Neural progenitor cell (in vitro differentiated cells): Measurements from ENCODE around the gene OR1J2. TPM values are rescaled to one million over a fixed set of nuclear protein-coding genes. Genes with fewer than 3 reads are reported as not detected.

ENCODE experiments used
- DNase-seq: peaks from one replicate; pipeline ENCODE4 v3.0.0-alpha.2; 2016; ENCODE audit warnings: low spot score
- H2AFZ ChIP-seq: fragments of 200-600 bp; sonication (generic); replicated peaks from 2 replicates; pipeline ENCODE4 v1.6.1; 2016; ENCODE audit warnings: antibody characterized with exemption
- H3F3A ChIP-seq: fragments of 200-600 bp; sonication (generic); 2 replicates; pipeline ENCODE4 v1.6.1; 2016; ENCODE audit warnings: antibody characterized with exemption, low read depth
- H3K27ac ChIP-seq: fragments of 200-600 bp; sonication (generic); 2 replicates; pipeline ENCODE4 v1.5.1; 2016; ENCODE audit warnings: mild to moderate bottlenecking
- H3K27me3 ChIP-seq: fragments of 200-600 bp; sonication (generic); 2 replicates; pipeline ENCODE4 v1.6.1; 2016; ENCODE audit warnings: mild to moderate bottlenecking, moderate library complexity
- H3K36me3 ChIP-seq: fragments of 200-600 bp; sonication (generic); 2 replicates; pipeline ENCODE4 v1.5.1; 2016
- H3K4me1 ChIP-seq: fragments of 200-600 bp; sonication (generic); 2 replicates; pipeline ENCODE4 v1.6.1; 2016; ENCODE audit warnings: mixed run types
- H3K4me2 ChIP-seq: fragments of 200-600 bp; sonication (generic); 2 replicates; pipeline ENCODE4 v1.6.1; 2016
- H3K4me3 ChIP-seq: fragments of 200-600 bp; sonication (generic); 2 replicates; pipeline ENCODE4 v1.5.1; 2016
- H3K79me2 ChIP-seq: fragments of 200-600 bp; sonication (generic); 2 replicates; pipeline ENCODE4 v1.6.1; 2016; ENCODE audit warnings: low read depth
- H3K9ac ChIP-seq: fragments of 200-600 bp; sonication (generic); 2 replicates; pipeline ENCODE4 v1.6.1; 2016
- H3K9me3 ChIP-seq: fragments of 200-600 bp; sonication (generic); 2 replicates; pipeline ENCODE4 v1.5.1; 2016; ENCODE audit warnings: low read depth
- H4K20me1 ChIP-seq: fragments of 200-600 bp; sonication (generic); 2 replicates; pipeline ENCODE4 v1.6.1; 2016; ENCODE audit warnings: low read depth
- H3K27ac Mint-ChIP-seq: 3 replicates; pipeline ENCODE4 v1.8.0; 2021; ENCODE audit warnings: mixed read lengths
- H3K27me3 Mint-ChIP-seq: 2 replicates; pipeline ENCODE4 v1.8.0; 2022; ENCODE audit warnings: low read depth, mild to moderate bottlenecking, inconsistent platforms, moderate library complexity, mixed read lengths; ENCODE audit not compliant: insufficient read depth
- H3K36me3 Mint-ChIP-seq: 3 replicates; pipeline ENCODE4 v1.8.0; 2021; ENCODE audit warnings: mixed read lengths
- H3K4me1 Mint-ChIP-seq: 3 replicates; pipeline ENCODE4 v1.8.0; 2021; ENCODE audit warnings: mixed read lengths
- H3K4me3 Mint-ChIP-seq: 3 replicates; pipeline ENCODE4 v1.8.0; 2021; ENCODE audit warnings: mild to moderate bottlenecking, moderate library complexity, mixed read lengths
- H3K9me3 Mint-ChIP-seq: 3 replicates; pipeline ENCODE4 v1.8.0; 2020; ENCODE audit warnings: mixed read lengths
- CTCF ChIP-seq: fragments of 200-600 bp; sonication (generic); IDR thresholded peaks from 2 replicates; pipeline ENCODE4 v1.5.1; 2017; ENCODE audit warnings: antibody characterized with exemption, mild to moderate bottlenecking
- EZH2 ChIP-seq: fragments of 200-600 bp; sonication (generic); IDR thresholded peaks from 2 replicates; pipeline ENCODE4 v1.6.1; 2017; ENCODE audit warnings: antibody characterized with exemption, mild to moderate bottlenecking, moderate library complexity
- EZH2phosphoT487 ChIP-seq: fragments of 200-600 bp; sonication (generic); IDR thresholded peaks from 2 replicates; pipeline ENCODE4 v1.6.1; 2017; ENCODE audit warnings: antibody characterized with exemption
- total RNA-seq: library from RNA; depleted of rRNA; stranded (reverse); fragments of >200 nt; gene quantifications from 2 replicates; pipeline ENCODE4 v1.2.3, GENCODE V29; 2015; ENCODE audit warnings: low replicate concordance

OR1J2 gene
- total RNA-seq, 1 donor from 2014 or later = not detected

DNA sequence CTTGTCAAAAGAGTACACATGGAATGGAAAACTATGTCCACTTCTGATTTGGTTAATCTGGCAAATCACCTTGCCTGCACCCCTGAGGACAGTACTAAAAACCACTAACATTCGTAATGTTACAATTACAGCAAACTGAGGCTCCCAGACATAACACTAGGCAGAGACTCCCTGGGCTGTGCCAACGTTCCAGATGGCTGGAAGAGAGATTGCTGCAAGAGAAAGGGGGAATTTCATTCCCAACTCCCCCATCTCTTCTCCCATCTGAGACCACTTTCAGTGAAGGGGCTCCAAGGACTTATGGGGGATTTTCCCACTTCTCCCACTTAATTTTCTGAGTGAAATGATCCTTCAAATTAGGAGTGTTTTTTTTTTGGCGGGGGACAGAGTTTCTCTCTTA lies 44.1 kb upstream of the OR1J2 start:
- peaks cover 3% of the 10 kb centered on the region for H3K9me3 Mint-ChIP-seq
- H3K4me3 Mint-ChIP-seq = no peak overlapping the region
- peaks cover 18% of the 10 kb centered on the region for H3K27me3 Mint-ChIP-seq

GRCh38 chr9:122468735-122469134 lies 41.9 kb upstream of the OR1J2 start:
- TF ChIP-seq CTCF (no peak), EZH2phosphoT487 (no peak), EZH2 (no peak)
- Histone ChIP-seq H4K20me1 (no peaks in the 10 kb centered on the region), H3K36me3 (no peaks in the 10 kb centered on the region), H3K4me3 (no peak overlapping the region), H3K4me1 (no peaks in the 10 kb centered on the region), H3F3A (no peaks in the 10 kb centered on the region), H3K4me2 (no peak overlapping the region), H3K9me3 (no peaks in the 10 kb centered on the region), H2AFZ (no peak overlapping the region), H3K27ac (no peak overlapping the region), H3K9ac (no peak overlapping the region), H3K27me3 (peaks cover 15% of the 10 kb centered on the region), H3K79me2 (no peaks in the 10 kb centered on the region)
- H3K27ac Mint-ChIP-seq = no peak overlapping the region
- no peaks in the 10 kb centered on the region for H3K4me1 Mint-ChIP-seq
- peaks cover 2% of the 10 kb centered on the region for H3K36me3 Mint-ChIP-seq
- no peak overlapping the region for H3K4me3 Mint-ChIP-seq
- peaks cover 3% of the 10 kb centered on the region for H3K9me3 Mint-ChIP-seq
- peaks cover 18% of the 10 kb centered on the region for H3K27me3 Mint-ChIP-seq
- DNase-seq = no peak

More for the DNA sequence above, 44.1 kb upstream of the OR1J2 start:
- Histone ChIP-seq H2AFZ (no peak overlapping the region), H4K20me1 (no peaks in the 10 kb centered on the region), H3K27ac (no peak overlapping the region), H3K36me3 (no peaks in the 10 kb centered on the region), H3K4me3 (no peak overlapping the region), H3K9me3 (no peaks in the 10 kb centered on the region), H3K4me2 (no peak overlapping the region), H3K27me3 (peaks cover 15% of the 10 kb centered on the region), H3F3A (no peaks in the 10 kb centered on the region), H3K9ac (no peak overlapping the region), H3K4me1 (no peaks in the 10 kb centered on the region), H3K79me2 (no peaks in the 10 kb centered on the region)
- no peaks in the 10 kb centered on the region for H3K4me1 Mint-ChIP-seq
- H3K27ac Mint-ChIP-seq = no peak overlapping the region
- peaks cover 2% of the 10 kb centered on the region for H3K36me3 Mint-ChIP-seq
- no peak for DNase-seq
- no peak for TF ChIP-seq EZH2phosphoT487
- no peak for TF ChIP-seq EZH2
- TF ChIP-seq CTCF = no peak

DNA sequence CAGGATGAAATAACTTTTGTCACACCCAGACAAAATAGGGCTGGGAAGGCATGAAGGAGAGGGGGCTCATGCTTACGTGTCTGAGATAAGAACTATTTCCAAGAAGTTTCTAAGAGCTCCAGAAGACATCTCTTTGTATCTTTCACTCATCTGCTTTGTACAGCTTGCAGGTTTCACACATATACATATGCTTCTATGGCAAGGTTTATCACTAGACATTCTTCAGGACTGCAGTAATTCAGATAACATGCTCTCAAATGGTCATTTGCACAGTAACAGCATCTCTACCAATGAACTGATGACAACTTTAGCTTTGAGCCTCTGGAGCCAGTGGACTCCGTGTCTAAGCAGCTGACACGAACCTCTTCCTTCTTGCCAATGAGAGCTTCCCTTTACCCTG lies 36.0 kb upstream of the OR1J2 start:
- DNase-seq = no peak
- no peaks in the 10 kb centered on the region for H3K9me3 ChIP-seq
- H3K4me3 Mint-ChIP-seq = no peak overlapping the region
- H3K4me3 ChIP-seq = no peak overlapping the region
- no peak overlapping the region for H3K4me2 ChIP-seq
- no peak overlapping the region for H3K27ac Mint-ChIP-seq
- no peak overlapping the region for H3K27ac ChIP-seq
- peaks cover 13% of the 10 kb centered on the region for H3K27me3 Mint-ChIP-seq
- no peaks in the 10 kb centered on the region for H3F3A ChIP-seq
- no peaks in the 10 kb centered on the region for H3K27me3 ChIP-seq
- H3K4me1 ChIP-seq = no peaks in the 10 kb centered on the region
- H3K79me2 ChIP-seq = no peaks in the 10 kb centered on the region
- no peak for TF ChIP-seq EZH2
- no peak for TF ChIP-seq EZH2phosphoT487
- no peak for TF ChIP-seq CTCF
- H3K9ac ChIP-seq = no peak overlapping the region
- peaks cover 2% of the 10 kb centered on the region for H3K36me3 Mint-ChIP-seq
- H3K4me1 Mint-ChIP-seq = no peaks in the 10 kb centered on the region
- H3K9me3 Mint-ChIP-seq = peaks cover 3% of the 10 kb centered on the region
- H3K36me3 ChIP-seq = no peaks in the 10 kb centered on the region
- no peak overlapping the region for H2AFZ ChIP-seq
- no peaks in the 10 kb centered on the region for H4K20me1 ChIP-seq
